ENCODE data around the gene MTAP.

Gene MTAP

GRCh38 chr9:21982861-21983560, 180.6 kb downstream of the MTAP start:
- no peak for TF ChIP-seq CTCF (IDR thresholded peaks at IDR 0.05)

- no peak for TF ChIP-seq CTCF (IDR thresholded peaks at IDR 0.05)
These were observed 181.1 kb downstream of the MTAP start for GRCh38 chr9:21983561-21983935.

- no peak for TF ChIP-seq CTCF (IDR thresholded peaks at IDR 0.05)
These were observed 181.7 kb downstream of the MTAP start for GRCh38 chr9:21984101-21984500.

- TF ChIP-seq CTCF (IDR thresholded peaks at IDR 0.05), result no peak
These were observed 183.7 kb downstream of the MTAP start for GRCh38 chr9:21985964-21986667.

Data from LNCAP (cell line).